Neural cell (in vitro differentiated cells): Measurements from ENCODE around the gene ABHD4.

Experiments
- CTCF ChIP-seq: fragments of 450-650 bp; IDR thresholded peaks from 2 replicates; pipeline ENCODE4 v1.5.1; 2014; ENCODE audit warnings: antibody characterized with exemption, mild to moderate bottlenecking, moderate library complexity; ENCODE audit not compliant: poor library complexity, severe bottlenecking
- MXI1 ChIP-seq: fragments of 450-650 bp; conservative IDR thresholded peaks from 2 replicates; pipeline ENCODE4 v1.6.1; 2014; ENCODE audit warnings: antibody characterized with exemption, mild to moderate bottlenecking; ENCODE audit not compliant: poor library complexity, severe bottlenecking
- POLR2AphosphoS5 ChIP-seq: IDR thresholded peaks from 2 replicates; pipeline ENCODE4 v1.6.1; 2012
- RAD21 ChIP-seq: fragments of 450-650 bp; conservative IDR thresholded peaks from 2 replicates; pipeline ENCODE4 v1.6.1; 2014; ENCODE audit warnings: antibody characterized with exemption, mild to moderate bottlenecking, moderate library complexity
- REST ChIP-seq: IDR thresholded peaks from 2 replicates; pipeline ENCODE4 v1.6.1; 2012; ENCODE audit warnings: borderline replicate concordance

DNA sequence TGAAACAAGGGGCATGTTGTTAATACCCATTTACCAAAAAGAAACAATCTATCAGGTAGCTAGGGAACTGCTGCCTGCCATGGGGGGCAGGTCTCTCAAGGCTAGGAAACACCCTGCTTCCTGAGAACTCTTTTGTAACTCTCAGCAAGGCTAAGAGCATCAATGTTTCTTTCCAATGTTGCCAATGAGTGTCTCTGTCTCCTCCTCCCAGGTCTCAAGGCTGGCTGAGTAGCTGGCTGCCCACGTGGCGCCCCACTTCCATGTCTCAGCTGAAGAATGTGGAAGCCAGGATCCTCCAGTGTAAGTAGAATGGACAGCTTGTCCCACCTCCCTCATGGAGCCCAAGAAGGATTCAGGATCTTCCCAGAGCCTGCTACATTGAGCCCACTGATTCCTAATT is 3.4 kb downstream of the ABHD4 start:
- TF ChIP-seq CTCF (no peak), POLR2AphosphoS5 (no peak), REST (no peak), RAD21 (no peak), MXI1 (no peak)
